NCI-H128 (cell line): Measurements from ENCODE around the gene BEST4.
"Not testable (repeated sequence)": the region's sequence is repeated elsewhere in the genome, so short reads cannot be mapped to it uniquely, and the experiment has no call there.

Experiments used
- DNase-seq: peaks from one replicate; lab custom pipeline; 2025; ENCODE audit not compliant: unreplicated experiment; lab: John Stamatoyannopoulos, UW

The BEST4 gene

DNA sequence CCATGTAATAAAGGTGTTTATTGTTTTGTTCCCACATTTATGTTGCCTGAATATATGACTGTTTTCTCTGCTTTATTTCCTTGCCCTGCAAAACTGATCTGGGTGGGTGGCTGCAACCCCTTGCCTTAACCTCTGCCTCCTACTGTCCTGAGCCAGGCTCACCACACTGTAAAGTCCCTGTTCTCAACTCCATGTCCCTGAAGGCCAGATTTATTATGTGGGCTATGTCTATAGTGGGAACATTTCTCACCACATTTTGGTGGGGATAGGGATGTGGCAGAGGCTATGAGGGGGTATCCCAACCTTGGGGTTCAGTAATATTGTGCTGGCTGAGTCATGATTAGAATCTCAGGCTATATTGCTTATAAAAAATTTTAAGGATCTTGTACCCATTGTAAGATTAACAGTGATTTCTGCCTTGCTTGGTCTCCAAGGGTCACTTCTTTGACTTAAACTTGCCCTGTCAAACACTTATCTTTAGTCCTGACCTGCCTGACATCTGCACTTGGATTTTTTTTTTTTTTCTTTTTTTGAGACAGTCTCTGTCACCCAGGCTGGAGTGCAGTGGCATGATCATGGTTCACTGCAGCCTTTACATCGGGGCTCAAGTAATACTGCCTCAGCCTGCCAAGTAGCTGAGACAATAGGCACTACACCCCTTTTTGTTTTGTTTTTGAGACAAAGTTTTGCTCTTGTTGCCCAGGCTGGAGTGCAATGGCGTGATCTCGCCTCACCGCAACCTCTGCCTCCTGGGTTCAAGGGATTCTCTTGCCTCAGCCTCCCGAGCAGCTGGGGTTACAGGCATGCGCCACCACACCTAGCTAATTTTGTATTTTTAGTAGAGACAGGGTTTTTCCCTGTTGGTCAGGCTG lies 9.0 kb downstream of the BEST4 start:
- no peak for DNase-seq

GRCh38 chr1:44777969-44778635 lies 9.9 kb downstream of the BEST4 start:
- no peak for DNase-seq

- DNase-seq = no peak
Observed at GRCh38 chr1:44777547-44777946, 10.4 kb downstream of the BEST4 start.

GRCh38 chr1:44776730-44777068 lies 11.3 kb downstream of the BEST4 start:
- no peak for DNase-seq

DNA sequence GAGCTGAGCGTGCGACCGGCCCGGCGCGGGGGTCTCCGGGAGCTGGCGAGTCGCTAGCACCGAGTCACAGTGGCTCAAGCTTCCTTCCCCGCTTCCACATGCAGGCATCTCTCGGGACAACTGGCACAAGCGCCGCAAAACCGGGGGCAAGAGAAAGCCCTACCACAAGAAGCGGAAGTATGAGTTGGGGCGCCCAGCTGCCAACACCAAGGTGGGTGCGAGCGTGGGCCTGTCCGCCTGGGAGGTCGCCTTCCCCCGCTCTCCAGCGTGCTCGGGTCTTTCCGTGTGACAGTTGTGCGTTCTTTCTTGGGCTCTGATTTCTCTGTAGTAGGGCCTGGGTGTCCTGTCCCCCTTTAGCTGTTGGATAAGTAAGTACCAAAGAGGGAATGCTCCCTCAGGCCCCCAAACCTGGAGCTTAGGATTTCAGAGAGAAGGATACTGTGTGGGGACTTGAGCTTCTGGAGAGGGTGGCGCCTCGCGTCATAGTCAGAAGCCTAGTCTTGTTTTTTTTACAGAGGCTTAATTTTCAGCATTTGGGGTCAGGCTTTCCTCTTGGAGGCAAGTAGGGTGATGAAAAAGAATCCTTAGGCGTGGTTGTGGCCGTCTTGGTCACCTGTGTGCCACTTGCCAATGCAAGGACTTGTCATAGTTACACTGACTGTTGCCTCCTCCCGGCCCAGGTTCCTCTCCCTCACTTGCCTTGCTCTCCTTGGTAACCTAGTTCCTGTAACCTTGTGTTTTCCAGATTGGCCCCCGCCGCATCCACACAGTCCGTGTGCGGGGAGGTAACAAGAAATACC lies 11.8 kb downstream of the BEST4 start:
- DNase-seq = no peak

- peak; percentile 95 for DNase-seq
Observed at GRCh38 chr1:44775078-44775929, 12.7 kb downstream of the BEST4 start, which contains the start of gene RPS8. RPS8 (plus strand) TSS chr1:44775540; CDS start chr1:44775597, 57 bp downstream.

GRCh38 chr1:44766421-44766820 lies 21.5 kb downstream of the BEST4 start:
- not testable (repeated sequence) for DNase-seq

- no peak for DNase-seq
Observed at GRCh38 chr1:44760876-44761275, 27.1 kb downstream of the BEST4 start.

GRCh38 chr1:44759077-44759476 lies 28.9 kb downstream of the BEST4 start:
- no peak for DNase-seq

DNA sequence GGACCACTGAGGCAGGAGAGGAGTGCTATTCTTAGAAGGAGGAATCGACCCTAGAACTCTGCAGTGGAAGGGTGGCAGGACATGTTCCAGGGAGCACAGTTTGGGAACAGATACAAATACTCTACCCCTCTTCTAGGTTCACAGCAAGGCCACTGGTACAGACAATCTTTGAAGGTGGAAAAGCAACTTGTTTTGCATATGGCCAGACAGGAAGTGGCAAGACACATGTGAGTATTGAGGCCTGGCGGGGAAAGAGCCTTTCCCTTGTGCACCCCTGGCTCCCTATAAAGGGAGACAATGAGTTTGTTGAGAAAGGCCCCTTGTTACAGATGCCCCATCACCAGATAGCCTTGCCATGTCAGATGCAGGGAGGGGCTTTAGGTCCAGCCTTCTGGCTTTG lies 30.6 kb downstream of the BEST4 start:
- DNase-seq = no peak

DNA sequence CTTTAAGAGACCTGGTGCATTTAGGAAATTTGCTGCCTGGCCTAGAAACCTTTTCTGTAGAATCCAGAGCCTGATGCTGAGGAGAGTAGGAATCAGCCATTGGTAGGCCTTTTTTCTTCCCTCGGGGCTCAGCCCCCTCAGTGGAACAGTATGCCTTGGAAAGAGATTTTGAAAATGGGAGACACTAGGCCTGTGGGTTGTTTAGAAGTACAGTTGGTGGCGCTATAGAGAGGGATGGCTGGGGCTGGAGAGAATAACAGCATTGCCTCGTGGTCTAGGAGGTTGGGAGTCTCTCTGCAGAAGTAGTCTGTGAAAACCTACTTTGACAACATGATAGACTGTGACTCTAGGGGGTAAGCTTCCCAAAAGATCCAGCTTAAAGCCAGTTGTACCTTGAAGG lies 40.1 kb downstream of the BEST4 start:
- no peak for DNase-seq

DNA sequence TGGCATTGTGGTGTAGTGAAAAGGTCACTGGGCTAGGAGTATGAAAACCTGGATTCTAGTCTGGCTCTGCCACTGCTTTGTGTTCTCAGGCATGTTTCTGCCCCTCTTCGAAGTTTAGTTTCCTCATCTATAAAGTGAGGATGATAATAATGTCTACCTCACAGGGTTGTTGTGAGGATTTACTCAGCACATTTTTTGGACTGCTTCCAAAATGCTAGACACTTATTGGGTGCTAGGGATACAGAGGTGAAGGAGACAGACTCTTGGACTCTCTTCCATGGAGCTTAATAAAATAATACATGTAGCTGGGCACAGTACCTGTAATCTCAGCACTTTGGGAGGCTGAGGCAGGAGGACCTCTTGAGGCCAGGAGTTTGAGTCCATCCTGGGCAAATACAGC lies 44.8 kb downstream of the BEST4 start:
- DNase-seq = no peak

DNA sequence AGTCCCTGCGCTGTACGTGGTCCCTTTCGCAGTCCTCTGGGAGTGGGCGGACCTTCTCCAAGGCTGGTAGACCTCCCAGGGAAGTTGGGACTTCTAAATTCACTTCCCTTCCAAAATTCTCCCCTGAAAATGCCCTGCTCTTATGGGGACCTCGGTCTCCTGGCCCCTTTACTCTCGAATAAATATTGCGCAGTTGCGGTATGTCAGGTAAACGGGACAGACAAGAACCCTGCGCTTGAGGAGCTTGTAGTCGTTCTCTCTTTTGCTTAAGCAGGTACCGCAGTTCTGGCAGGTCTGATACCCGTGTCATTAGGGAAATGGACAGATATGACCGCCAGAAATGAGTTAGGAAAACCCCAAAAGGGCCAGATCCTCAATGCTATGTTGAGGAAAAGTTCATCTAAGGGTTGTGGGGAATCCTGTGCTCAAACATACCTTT lies 47.8 kb downstream of the BEST4 start:
- DNase-seq = no peak

- peak; percentile 98 for DNase-seq
Observed at GRCh38 chr1:44739307-44740178, 48.4 kb downstream of the BEST4 start, which contains the start of gene KIF2C. KIF2C (plus strand) TSS chr1:44739837; CDS start chr1:44739933, 96 bp downstream.

- DNase-seq = not testable (repeated sequence)
Observed at GRCh38 chr1:44738953-44739306, 49.0 kb downstream of the BEST4 start.

DNA sequence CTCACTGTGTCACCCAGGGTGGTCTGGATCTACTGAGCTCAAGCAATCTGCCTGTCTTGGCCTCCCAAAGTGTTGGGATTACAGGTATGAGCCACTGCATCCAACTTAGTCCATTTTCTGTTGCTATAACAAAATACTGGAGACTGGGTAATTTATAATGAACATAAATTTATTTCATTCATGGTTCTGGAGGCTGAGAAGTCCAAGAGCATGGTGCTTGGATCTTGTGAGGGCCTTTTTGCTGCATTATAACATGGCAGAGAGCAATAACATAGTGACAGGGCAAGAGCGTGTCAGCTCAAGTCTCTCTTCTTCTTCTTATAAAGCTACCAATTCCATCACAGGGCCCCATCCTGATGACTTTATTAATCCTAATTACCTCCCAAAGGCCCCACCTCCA lies 52.0 kb downstream of the BEST4 start:
- DNase-seq = no peak

DNA sequence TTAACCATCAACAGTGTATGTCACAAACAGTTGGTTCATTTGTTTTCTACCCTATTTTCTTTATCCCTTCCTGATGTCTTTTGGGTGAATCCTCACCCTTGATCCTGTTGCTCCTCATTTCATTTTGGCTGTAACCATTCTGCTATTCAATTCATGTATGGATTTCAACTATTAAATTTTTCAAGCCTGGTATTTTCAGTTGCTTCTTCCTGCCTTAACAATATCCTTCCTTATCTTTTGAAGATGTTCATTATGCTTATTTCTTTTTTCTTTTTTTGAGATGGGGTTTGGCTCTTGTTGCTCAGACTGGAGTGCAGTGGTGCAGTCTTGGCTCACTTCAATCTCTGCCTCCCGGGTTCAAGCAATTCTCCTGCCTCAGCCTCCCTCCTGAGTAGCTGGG lies 54.2 kb downstream of the BEST4 start:
- DNase-seq = no peak
